IMR-90 (cell line): Measurements from ENCODE around the gene CCDC9. TPM values are rescaled to one million over a fixed set of nuclear protein-coding genes. Genes with fewer than 3 reads are reported as not detected.

ENCODE experiments used
- MXI1 ChIP-seq: IDR thresholded peaks from 2 replicates; pipeline ENCODE4 v1.6.1; 2012; ENCODE audit warnings: low read depth, mild to moderate bottlenecking, low read length, moderate library complexity, borderline replicate concordance
- USF2 ChIP-seq: fragments of 150-350 bp; IDR thresholded peaks from 2 replicates; pipeline ENCODE4 v1.6.1; 2017; ENCODE audit warnings: mild to moderate bottlenecking, antibody characterized with exemption, low read length, low read depth
- polyA plus RNA-seq, 3 experiments: library from polyadenylated mRNA; depleted of rRNA; stranded (reverse); fragments of >200 nt; gene quantifications; 2 replicates each; pipeline ENCODE4 v1.2.3, GENCODE V29; 2012; ENCODE audit warnings: low replicate concordance in 1 of 3
- total RNA-seq: library from RNA; depleted of rRNA; stranded (reverse); fragments of >200 nt; gene quantifications from 2 replicates; pipeline ENCODE4 v1.2.3, GENCODE V29; 2012

Gene CCDC9
- total and polyA plus RNA-seq, 2 of the 4 experiments (the other 2 are of a cell fraction) = 2.9 to 8.6 TPM

GRCh38 chr19:47243776-47244547, 12.4 kb upstream of the CCDC9 start (continued):
- peak; percentile 19; the same call in 1 of the 2 replicates for TF ChIP-seq USF2
- TF ChIP-seq MXI1 = peak; percentile 77; the same call in 1 of the 2 replicates
